DMS53 (cell line): ENCODE results near the gene ALG9.
A peak's percentile ranks its signal among the peaks of the same experiment; 100 is the strongest.

Experiments used
- DNase-seq: peaks from one replicate; lab custom pipeline; 2025; lab: John Stamatoyannopoulos, UW

The ALG9 gene

GRCh38 chr11:111765320-111765983, 105.9 kb downstream of the ALG9 start:
- DNase-seq: peak; percentile 69

GRCh38 chr11:111764621-111765020, 106.8 kb downstream of the ALG9 start:
- DNase-seq: no peak

- no peak for DNase-seq
Observed at GRCh38 chr11:111762981-111763643, 108.3 kb downstream of the ALG9 start.

GRCh38 chr11:111762526-111762925, 108.9 kb downstream of the ALG9 start:
- DNase-seq: no peak

GRCh38 chr11:111761036-111761435, 110.3 kb downstream of the ALG9 start:
- no peak for DNase-seq

GRCh38 chr11:111759778-111760407, 111.5 kb downstream of the ALG9 start:
- DNase-seq: no peak

GRCh38 chr11:111759376-111759775, 112.0 kb downstream of the ALG9 start:
- DNase-seq: no peak

GRCh38 chr11:111756097-111756496, 115.3 kb downstream of the ALG9 start:
- no peak for DNase-seq

GRCh38 chr11:111749646-111750045, 121.7 kb downstream of the ALG9 start:
- no peak for DNase-seq

GRCh38 chr11:111748035-111748804, 123.2 kb downstream of the ALG9 start:
- DNase-seq: no peak

GRCh38 chr11:111745719-111746504, 125.5 kb downstream of the ALG9 start:
- DNase-seq: no peak

GRCh38 chr11:111743700-111744099, 127.7 kb downstream of the ALG9 start:
- DNase-seq: no peak

GRCh38 chr11:111741751-111742150, 129.6 kb downstream of the ALG9 start:
- no peak for DNase-seq

- DNase-seq: no peak
Observed at GRCh38 chr11:111739299-111739698, 132.1 kb downstream of the ALG9 start.

GRCh38 chr11:111737444-111738210, 133.8 kb downstream of the ALG9 start:
- DNase-seq: no peak

GRCh38 chr11:111736621-111737443, 134.5 kb downstream of the ALG9 start:
- no peak for DNase-seq
